HepG2 (cell line): Measurements from ENCODE around the gene VDAC1. TPM values are rescaled to one million over a fixed set of nuclear protein-coding genes. Genes with fewer than 3 reads are reported as not detected.

Source experiments
- ATAC-seq: fragments of 200-7000 bp; cut with Tn5 transposase; 3 replicates; pipeline ENCODE4 v1.9.1; 2020; ENCODE audit warnings: mild to moderate bottlenecking, moderate library complexity
- BruUV-seq: library from RNA; stranded (reverse); fragments of 400-500 nt; replicated peaks from 2 replicates; lab custom pipeline; 2021; lab: Mats Ljungman, UMichigan
- CTCF ChIA-PET: fragments of 300-600 bp; formaldehyde crosslinking; extraction: SDS; loops from one replicate; lab custom pipeline; 2021; ENCODE audit warnings: low total read pairs, inconsistent platforms, low intra/inter-chr PET ratio; lab: Yijun Ruan, JAX
- POLR2A ChIA-PET: fragments of 350-600 bp; sonication (Branson Sonifier 250); formaldehyde crosslinking; loops from one replicate; lab custom pipeline; 2020; ENCODE audit warnings: antibody characterized with exemption, inconsistent platforms; lab: Yijun Ruan, JAX
- DNase-seq: peaks from one replicate; pipeline ENCODE4 v3.0.0-alpha.2; 2015; ENCODE audit warnings: low spot score
- FAIRE-seq: peaks from 3 replicates; lab custom pipeline; 2011; peaks lifted over from hg19 to GRCh38; lab: Jason Lieb, UNC
- H2AFZ ChIP-seq: one replicate; pipeline ENCODE4 v1.6.1; 2011; ENCODE audit warnings: low read length, inconsistent platforms
- H3K27ac ChIP-seq: fragments of 300-600 bp; 3 replicates; pipeline ENCODE4 v1.8.0; 2011; ENCODE audit warnings: mixed run types, mild to moderate bottlenecking, mixed read lengths, low read length, inconsistent platforms; ENCODE audit not compliant: insufficient read depth; ENCODE audit errors: extremely low read length
- H3K27me3 ChIP-seq, 2 experiments: fragments of 200-600 bp in 1 of 2; 2 replicates in 1 of 2; 3 replicates in 1 of 2; pipeline versions ENCODE4 v1.6.0 to v1.8.0; 2011; ENCODE audit warnings: low read length in 2 of 2, mild to moderate bottlenecking in 2 of 2, moderate library complexity in 2 of 2, inconsistent platforms in 1 of 2; ENCODE audit not compliant: insufficient read depth in 2 of 2, control insufficient read depth in 1 of 2
- H3K36me3 ChIP-seq, 2 experiments: fragments of 200-600 bp in 1 of 2; replicated peaks in 1 of 2; 2 replicates in 1 of 2; 3 replicates in 1 of 2; pipeline versions ENCODE4 v1.5.1 to v1.8.0; 2011; ENCODE audit warnings: low read length in 2 of 2, inconsistent platforms in 1 of 2; ENCODE audit not compliant: insufficient read depth in 2 of 2, control insufficient read depth in 1 of 2
- H3K4me1 ChIP-seq: 2 replicates; pipeline ENCODE4 v1.5.1; 2012; ENCODE audit warnings: low read length, inconsistent platforms; ENCODE audit not compliant: insufficient read depth
- H3K4me2 ChIP-seq: 2 replicates; pipeline ENCODE4 v1.6.0; 2011; ENCODE audit warnings: low read depth, low read length, inconsistent platforms
- H3K4me3 ChIP-seq, 3 experiments: fragments of 200-600 bp in 1 of 3; sonication (generic), shearing (Covaris generic) in 1 of 3; replicated peaks in 1 of 3; 2 replicates each; pipeline ENCODE4 v1.5.1; 2011 to 2016; ENCODE audit warnings: low read length in 3 of 3, inconsistent platforms in 2 of 3, low read depth in 2 of 3, mild to moderate bottlenecking in 2 of 3, control low read depth in 1 of 3, mixed read lengths in 1 of 3; ENCODE audit not compliant: insufficient read depth in 1 of 3
- H3K79me2 ChIP-seq: one replicate; pipeline ENCODE4 v1.6.1; 2011; ENCODE audit warnings: low read length, inconsistent platforms; ENCODE audit not compliant: insufficient read depth
- H3K9ac ChIP-seq: 2 replicates; pipeline ENCODE4 v1.6.0; 2011; ENCODE audit warnings: mild to moderate bottlenecking, low read depth, low read length, inconsistent platforms; ENCODE audit not compliant: insufficient read depth
- H3K9me3 ChIP-seq: 2 replicates; pipeline ENCODE4 v1.5.1; 2012; ENCODE audit warnings: mild to moderate bottlenecking, low read length
- H4K20me1 ChIP-seq: 2 replicates; pipeline ENCODE4 v1.6.0; 2011; ENCODE audit warnings: inconsistent platforms, mild to moderate bottlenecking, low read length, moderate library complexity; ENCODE audit not compliant: insufficient read depth
- ARNT ChIP-seq: fragments of 450-650 bp; IDR thresholded peaks from 2 replicates; pipeline ENCODE4 v1.6.1; 2017
- BRF2 ChIP-seq: sonication (generic); formaldehyde crosslinking; IDR thresholded peaks from 2 replicates; pipeline ENCODE4 v1.8.1; 2022; ENCODE audit warnings: mild to moderate bottlenecking, missing genetic modification reagents
- CSRNP1 ChIP-seq: sonication (generic); formaldehyde crosslinking; IDR thresholded peaks from 2 replicates; pipeline ENCODE4 v1.8.1; 2023; ENCODE audit warnings: mild to moderate bottlenecking, missing genetic modification reagents
- HOXA9 ChIP-seq: sonication (generic); formaldehyde crosslinking; IDR thresholded peaks from 2 replicates; pipeline ENCODE4 v1.8.1; 2022; ENCODE audit warnings: missing genetic modification reagents, mild to moderate bottlenecking, moderate library complexity, borderline replicate concordance
- KMT2B ChIP-seq: IDR thresholded peaks from 2 replicates; pipeline ENCODE4 v1.6.1; 2016; ENCODE audit warnings: missing genetic modification reagents, missing compliant biosample characterization
- NCOA5 ChIP-seq: sonication (generic); formaldehyde crosslinking; IDR thresholded peaks from 2 replicates; pipeline ENCODE4 v1.4.0; 2020; ENCODE audit warnings: missing genetic modification reagents
- ZNF24 ChIP-seq: fragments of 450-650 bp; IDR thresholded peaks from 2 replicates; pipeline ENCODE4 v1.6.1; 2017; ENCODE audit warnings: antibody characterized with exemption, mild to moderate bottlenecking
- ZNF556 ChIP-seq: sonication (generic); formaldehyde crosslinking; IDR thresholded peaks from 2 replicates; pipeline ENCODE4 v1.4.0; 2020; ENCODE audit warnings: mild to moderate bottlenecking, missing genetic modification reagents, borderline replicate concordance
- ZNF674 ChIP-seq: sonication (generic); formaldehyde crosslinking; IDR thresholded peaks from 2 replicates; pipeline ENCODE4 v1.5.0; 2020; ENCODE audit warnings: low read depth, mild to moderate bottlenecking, missing genetic modification reagents
- WGBS: methylation state at CpG from one replicate; pipeline ENCODE4 v1.1.6; 2017; ENCODE audit warnings: low lambda C conversion rate; 5-methylcytosine and 5-hydroxymethylcytosine counted together
- in situ Hi-C: cut with HindIII; loops from 2 replicates; pipeline ENCODE4 v1.10.0; 2017; ENCODE audit warnings: low pct_unique_long_range_greater_than_20kb; ENCODE audit not compliant: extremely low pct_ligation_motif_present
- intact Hi-C: fragments of 100-400 bp; cut with micrococcal nuclease; formaldehyde crosslinking; loops from one replicate; pipeline ENCODE4 v1.10.0; 2022; ENCODE audit not compliant: unreplicated experiment
- polyA plus RNA-seq, 8 experiments: library from polyadenylated mRNA; depleted of rRNA in 3 of 8; stranded (reverse) in 7 of 8; unstranded in 1 of 8; fragments of >200 nt; fragmentation: Illumina TruSeq in 4 of 8; extraction: Trizol in 4 of 8; gene quantifications; 2 replicates each; pipeline versions ENCODE4 v1.2.1 to v1.2.3, GENCODE V29; 2011 to 2016; ENCODE audit warnings: low read depth in 4 of 8, missing spikeins in 1 of 8, mixed read lengths in 1 of 8; ENCODE audit not compliant: insufficient read depth in 1 of 8
- total RNA-seq, 5 experiments: library from RNA; depleted of rRNA; stranded (reverse); fragments of >200 nt; fragmentation: Illumina TruSeq; extraction: Trizol; gene quantifications; 2 replicates each; pipeline ENCODE4 v1.2.3, GENCODE V29; 2016; ENCODE audit warnings: low read depth in 1 of 5
- TF ChIP-seq, protein P1 (sequence below), 2 experiments: fragments of 450-650 bp in 1 of 2; sonication (generic) in 1 of 2; formaldehyde crosslinking; IDR thresholded peaks; 2 replicates each; pipeline versions ENCODE4 v1.5.0 to v1.8.0; 2020 to 2022; ENCODE audit warnings: mild to moderate bottlenecking in 1 of 2, missing genetic modification reagents in 1 of 2

The VDAC1 gene
- total and polyA plus RNA-seq, 2 of the 13 experiments (the other 11 are each of a cell fraction or from before 2014, with no cell fraction given) = 112 to 380 TPM

DNA sequence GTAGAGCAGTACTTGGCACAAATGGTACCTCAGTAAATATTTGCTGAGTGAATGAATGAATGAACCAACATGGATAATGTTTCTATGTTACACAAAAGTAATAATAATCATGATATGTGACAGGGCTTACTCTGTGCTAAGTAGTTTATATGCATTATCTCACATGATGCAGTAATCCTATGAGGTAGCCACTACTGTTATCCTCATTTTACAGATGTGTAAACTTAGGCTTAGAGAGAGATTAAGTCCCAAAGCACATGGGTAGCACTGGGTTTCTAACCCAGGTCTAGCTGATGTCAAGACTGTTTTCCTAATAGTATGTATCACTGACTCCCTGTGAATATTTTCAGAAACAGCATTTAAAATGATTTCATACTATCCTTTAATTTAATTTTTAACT, 44.1 kb upstream of the VDAC1 start:
- intact Hi-C loops = no loop called here
- CTCF ChIA-PET = no interaction called here
- in situ Hi-C loops = loop anchor here (10.0 kb wide), 1 partner anchor 236 kb away; no protein-coding TSS in a partner anchor
- H2AFZ ChIP-seq = no peak overlapping the region
- H3K79me2 ChIP-seq = no peaks in the 10 kb centered on the region
- no peaks in the 10 kb centered on the region for H4K20me1 ChIP-seq
- no peak overlapping the region for H3K9ac ChIP-seq
- no peak for TF ChIP-seq ARNT
- no peak for TF ChIP-seq ZNF674 (CRISPR knock-in tag)
- peak; percentile 38; the same call in 1 of the 2 replicates for TF ChIP-seq ZNF24
- TF ChIP-seq, protein P1, sequence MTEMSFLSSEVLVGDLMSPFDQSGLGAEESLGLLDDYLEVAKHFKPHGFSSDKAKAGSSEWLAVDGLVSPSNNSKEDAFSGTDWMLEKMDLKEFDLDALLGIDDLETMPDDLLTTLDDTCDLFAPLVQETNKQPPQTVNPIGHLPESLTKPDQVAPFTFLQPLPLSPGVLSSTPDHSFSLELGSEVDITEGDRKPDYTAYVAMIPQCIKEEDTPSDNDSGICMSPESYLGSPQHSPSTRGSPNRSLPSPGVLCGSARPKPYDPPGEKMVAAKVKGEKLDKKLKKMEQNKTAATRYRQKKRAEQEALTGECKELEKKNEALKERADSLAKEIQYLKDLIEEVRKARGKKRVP (CRISPR knock-in tag; IDR thresholded peaks at IDR 0.05) = no peak
- no peak for TF ChIP-seq HOXA9 (CRISPR knock-in tag)
- no peak overlapping the region for H3K4me2 ChIP-seq
- H3K27ac ChIP-seq = no peak overlapping the region
- no peak for DNase-seq
- no peak for ATAC-seq
- POLR2A ChIA-PET = interaction anchor here (3.1 kb wide), 2 partner anchors 29 to 51 kb away, joined by 10 to 29 read pairs; no protein-coding TSS in a partner anchor
- no peaks in the 10 kb centered on the region for H3K9me3 ChIP-seq
- no peak for FAIRE-seq
- peaks cover 65% of the 10 kb centered on the region for H3K4me1 ChIP-seq
- BruUV-seq = no TSS peak
- no peaks in the 10 kb centered on the region for H3K27me3 ChIP-seq
- no peak overlapping the region for H3K4me3 ChIP-seq
- H3K36me3 ChIP-seq = no peaks in the 10 kb centered on the region

DNA sequence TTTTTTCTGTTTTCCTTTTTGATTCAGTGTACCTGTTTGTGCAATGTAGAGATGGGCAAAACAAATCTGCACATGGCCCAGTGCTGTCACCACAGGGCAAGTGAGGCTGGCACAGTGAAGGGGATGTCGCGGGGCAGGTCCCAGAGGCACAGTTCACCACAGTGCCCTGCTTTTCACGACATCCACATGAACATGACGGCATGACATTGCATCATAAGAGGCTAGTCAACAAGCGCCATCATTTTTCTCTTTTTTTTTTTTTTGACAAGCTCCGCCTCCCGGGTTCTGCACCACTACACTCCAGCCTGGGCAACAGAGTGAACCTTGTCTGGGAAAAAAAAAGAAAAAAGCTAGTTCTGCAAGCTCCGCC, 42.9 kb upstream of the VDAC1 start:
- peaks cover 56% of the 10 kb centered on the region for H3K4me1 ChIP-seq
- no peaks in the 10 kb centered on the region for H3K36me3 ChIP-seq
- H3K9me3 ChIP-seq = no peaks in the 10 kb centered on the region
- ChIA-PET CTCF (no interaction called here), POLR2A (interaction anchor here (0.6 to 3.1 kb wide), 10 partner anchors 10 to 178 kb away, joined by 3 to 29 read pairs (median 4); partner anchors contain the start of genes PPP2CA and TCF7)
- TSS peak; percentile 96 for BruUV-seq
- H3K27me3 ChIP-seq = no peaks in the 10 kb centered on the region
- 76% methylated on average over 8 of the region's 8 CpGs for WGBS
- in situ Hi-C loops = loop anchor here (10.0 kb wide), 1 partner anchor 237 kb away; no protein-coding TSS in a partner anchor
- H3K4me3 ChIP-seq = peak overlapping the region in 1 of 3 experiments; percentile 51; a peak in 2 of 6 replicates
- H3K27ac ChIP-seq = peak overlapping the region; percentile 69
- intact Hi-C loops = loop anchor here (2.0 kb wide), 1 partner anchor 51 kb away; no protein-coding TSS in a partner anchor
- DNase-seq = peak; percentile 52
- H3K9ac ChIP-seq = peak overlapping the region; percentile 59
- FAIRE-seq = no peak
- H2AFZ ChIP-seq = no peak overlapping the region
- H4K20me1 ChIP-seq = no peaks in the 10 kb centered on the region
- H3K79me2 ChIP-seq = no peaks in the 10 kb centered on the region
- peak; percentile 38; the same call in 2 of the 3 replicates for ATAC-seq
- peak overlapping the region; percentile 71 for H3K4me2 ChIP-seq
- no peak for TF ChIP-seq ZNF556
- no peak for TF ChIP-seq NCOA5 (CRISPR knock-in tag)
- no peak for TF ChIP-seq BRF2
- no peak for TF ChIP-seq CSRNP1
- TF ChIP-seq KMT2B (CRISPR knock-in tag) = no peak
